ENCODE measurements around the gene UBE2K. TPM values are rescaled to one million over a fixed set of nuclear protein-coding genes. Genes with fewer than 3 reads are reported as not detected.
"Not testable (repeated sequence)": the region's sequence is repeated elsewhere in the genome, so short reads cannot be mapped to it uniquely, and the experiment has no call there.

Gene UBE2K
- total RNA-seq, 3 donors from 2014 or later = 82.0 to 89.0 (median 86.7) TPM

- no peaks in the 10 kb centered on the region for H3K36me3 ChIP-seq (ENCODE audit: low read depth)
- H3K4me1 ChIP-seq (ENCODE audit: low read depth) = peaks cover 19% of the 10 kb centered on the region
- no peaks in the 10 kb centered on the region for H3K9me3 ChIP-seq
- TF ChIP-seq CTCF (IDR thresholded peaks at IDR 0.05) = no peak
- intact Hi-C loops (cut with DNase I, micrococcal nuclease) = no loop called here
- no peak overlapping the region for H3K4me3 ChIP-seq
- ATAC-seq (no peak), DNase-seq (no peak)
These were observed 18.4 kb downstream of the UBE2K start for GRCh38 chr4:39716356-39716755.

GRCh38 chr4:39717743-39718142, 19.8 kb downstream of the UBE2K start:
- DNase-seq; intact Hi-C loops (cut with DNase I, micrococcal nuclease); ATAC-seq; H3K9me3 ChIP-seq; H3K4me3 ChIP-seq; H3K36me3 ChIP-seq (ENCODE audit: low read depth): not testable (repeated sequence)
- H3K4me1 ChIP-seq (ENCODE audit: low read depth) = peaks cover 19% of the 10 kb centered on the region

GRCh38 chr4:39718366-39719323, 20.7 kb downstream of the UBE2K start:
- no peak for DNase-seq
- ATAC-seq = no peak
- peaks cover 18% of the 10 kb centered on the region for H3K4me1 ChIP-seq (ENCODE audit: low read depth)
- intact Hi-C loops (cut with DNase I, micrococcal nuclease) = no loop called here
- H3K9me3 ChIP-seq = no peaks in the 10 kb centered on the region
- H3K36me3 ChIP-seq (ENCODE audit: low read depth) = no peaks in the 10 kb centered on the region
- H3K4me3 ChIP-seq = no peak overlapping the region
- no peak for TF ChIP-seq CTCF (IDR thresholded peaks at IDR 0.05)

- Histone ChIP-seq H3K4me3 (no peak overlapping the region), H3K36me3 (ENCODE audit: low read depth) (no peaks in the 10 kb centered on the region), H3K9me3 (no peaks in the 10 kb centered on the region), H3K4me1 (ENCODE audit: low read depth) (peaks cover 11% of the 10 kb centered on the region)
- intact Hi-C loops (cut with DNase I, micrococcal nuclease) = no loop called here
- ATAC-seq (no peak), DNase-seq (no peak)
- TF ChIP-seq CTCF (IDR thresholded peaks at IDR 0.05) = no peak
These were observed 22.1 kb downstream of the UBE2K start for GRCh38 chr4:39719804-39720580.

GRCh38 chr4:39721273-39721672, 23.3 kb downstream of the UBE2K start:
- H3K36me3 ChIP-seq (ENCODE audit: low read depth); H3K4me3 ChIP-seq; DNase-seq; ATAC-seq; intact Hi-C loops (cut with DNase I, micrococcal nuclease); H3K9me3 ChIP-seq: not testable (repeated sequence)
- H3K4me1 ChIP-seq (ENCODE audit: low read depth) = peaks cover 13% of the 10 kb centered on the region

GRCh38 chr4:39721788-39722187, 23.9 kb downstream of the UBE2K start:
- H3K36me3 ChIP-seq (ENCODE audit: low read depth) = no peaks in the 10 kb centered on the region
- no peak for DNase-seq
- H3K4me3 ChIP-seq = no peak overlapping the region
- intact Hi-C loops (cut with DNase I, micrococcal nuclease) = no loop called here
- no peak for TF ChIP-seq CTCF (IDR thresholded peaks at IDR 0.05)
- H3K4me1 ChIP-seq (ENCODE audit: low read depth) = peaks cover 9% of the 10 kb centered on the region
- ATAC-seq = no peak
- no peaks in the 10 kb centered on the region for H3K9me3 ChIP-seq

Measured in mucosa of descending colon (tissue), 3 donors.